Prostate gland (tissue), 2 donors: Measurements from ENCODE around the gene NAGS.

Source experiments
- POLR2A ChIP-seq: fragments of 450-650 bp; IDR thresholded peaks from one replicate; pipeline ENCODE4 v1.6.1; 2016; ENCODE audit warnings: antibody characterized with exemption, mild to moderate bottlenecking
- POLR2AphosphoS5 ChIP-seq: sonication (generic); formaldehyde crosslinking; IDR thresholded peaks from one replicate; pipeline ENCODE4 v1.6.1; 2017; ENCODE audit warnings: antibody characterized with exemption
- TF ChIP-seq, protein P1 (sequence below), 4 experiments: fragments of 200-600 bp in 2 of 4; fragments of 450-650 bp in 2 of 4; sonication (generic) in 2 of 4; IDR thresholded peaks; 1 replicate in 3 of 4; 2 replicates in 1 of 4; pipeline ENCODE4 v1.5.1; 2016 to 2019; ENCODE audit warnings: antibody characterized with exemption in 4 of 4, mild to moderate bottlenecking in 2 of 4, moderate library complexity in 2 of 4

- TF ChIP-seq POLR2AphosphoS5: no peak
- TF ChIP-seq POLR2A: no peak
- TF ChIP-seq, protein P1, sequence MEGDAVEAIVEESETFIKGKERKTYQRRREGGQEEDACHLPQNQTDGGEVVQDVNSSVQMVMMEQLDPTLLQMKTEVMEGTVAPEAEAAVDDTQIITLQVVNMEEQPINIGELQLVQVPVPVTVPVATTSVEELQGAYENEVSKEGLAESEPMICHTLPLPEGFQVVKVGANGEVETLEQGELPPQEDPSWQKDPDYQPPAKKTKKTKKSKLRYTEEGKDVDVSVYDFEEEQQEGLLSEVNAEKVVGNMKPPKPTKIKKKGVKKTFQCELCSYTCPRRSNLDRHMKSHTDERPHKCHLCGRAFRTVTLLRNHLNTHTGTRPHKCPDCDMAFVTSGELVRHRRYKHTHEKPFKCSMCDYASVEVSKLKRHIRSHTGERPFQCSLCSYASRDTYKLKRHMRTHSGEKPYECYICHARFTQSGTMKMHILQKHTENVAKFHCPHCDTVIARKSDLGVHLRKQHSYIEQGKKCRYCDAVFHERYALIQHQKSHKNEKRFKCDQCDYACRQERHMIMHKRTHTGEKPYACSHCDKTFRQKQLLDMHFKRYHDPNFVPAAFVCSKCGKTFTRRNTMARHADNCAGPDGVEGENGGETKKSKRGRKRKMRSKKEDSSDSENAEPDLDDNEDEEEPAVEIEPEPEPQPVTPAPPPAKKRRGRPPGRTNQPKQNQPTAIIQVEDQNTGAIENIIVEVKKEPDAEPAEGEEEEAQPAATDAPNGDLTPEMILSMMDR (IDR thresholded peaks at IDR 0.05): no peak
Measured at GRCh38 chr17:44000141-44000860, 4.1 kb upstream of the NAGS start.
